Osteoblast (primary cell): ENCODE results near the gene RASSF5. TPM values are rescaled to one million over a fixed set of nuclear protein-coding genes. Genes with fewer than 3 reads are reported as not detected.

Source experiments
- DNase-seq: peaks from one replicate; pipeline ENCODE4 v3.0.0; 2011; ENCODE audit warnings: low spot score, mixed read lengths; ENCODE audit not compliant: insufficient read length; ENCODE audit errors: missing footprints
- H2AFZ ChIP-seq: 2 replicates; pipeline ENCODE4 v1.6.0; 2011; ENCODE audit warnings: mild to moderate bottlenecking, low read length
- H3K27ac ChIP-seq: 2 replicates; pipeline ENCODE4 v1.5.1; 2011; ENCODE audit warnings: mild to moderate bottlenecking, low read depth, low read length, moderate library complexity
- H3K27me3 ChIP-seq: 2 replicates; pipeline ENCODE4 v1.6.0; 2012; ENCODE audit warnings: mild to moderate bottlenecking, control low read depth, inconsistent platforms, low read length, moderate library complexity; ENCODE audit not compliant: insufficient read depth
- H3K36me3 ChIP-seq: 2 replicates; pipeline ENCODE4 v1.5.1; 2011; ENCODE audit warnings: mild to moderate bottlenecking, low read length, control low read depth, moderate library complexity; ENCODE audit not compliant: insufficient read depth
- H3K4me1 ChIP-seq: 2 replicates; pipeline ENCODE4 v1.5.1; 2011; ENCODE audit warnings: mild to moderate bottlenecking, low read length, control low read depth, moderate library complexity; ENCODE audit not compliant: insufficient read depth
- H3K4me2 ChIP-seq: 2 replicates; pipeline ENCODE4 v1.6.0; 2011; ENCODE audit warnings: mild to moderate bottlenecking, low read length; ENCODE audit not compliant: insufficient read depth
- H3K4me3 ChIP-seq: fragments of 200-600 bp; sonication (generic); 3 replicates; pipeline ENCODE4 v1.5.1; 2012; ENCODE audit warnings: mild to moderate bottlenecking, low read length, inconsistent platforms; ENCODE audit not compliant: insufficient read depth
- H3K79me2 ChIP-seq: 2 replicates; pipeline ENCODE4 v1.6.0; 2012; ENCODE audit warnings: mild to moderate bottlenecking, low read length, control low read depth, inconsistent platforms; ENCODE audit not compliant: insufficient read depth
- H3K9me3 ChIP-seq: 2 replicates; pipeline ENCODE4 v1.5.1; 2011; ENCODE audit warnings: low read depth, low read length, control low read depth
- H4K20me1 ChIP-seq: 2 replicates; pipeline ENCODE4 v1.6.0; 2012; ENCODE audit warnings: mild to moderate bottlenecking, low read length, control low read depth; ENCODE audit not compliant: insufficient read depth
- CTCF ChIP-seq: IDR thresholded peaks from 2 replicates; pipeline ENCODE4 v1.5.1; 2011; ENCODE audit warnings: mild to moderate bottlenecking, low read depth, low read length, moderate library complexity; ENCODE audit errors: extremely low read depth
- total RNA-seq: library from RNA; depleted of rRNA; stranded (reverse); fragments of >200 nt; gene quantifications from 2 replicates; pipeline ENCODE4 v1.2.3, GENCODE V29; 2012

The RASSF5 gene
- total RNA-seq, 1 donor, result 0.72 TPM

GRCh38 chr1:206469411-206469932, 37.9 kb upstream of the RASSF5 start:
- no peak for TF ChIP-seq CTCF
- Histone ChIP-seq H3K27ac (peak overlapping the region; percentile 87), H3K9me3 (no peaks in the 10 kb centered on the region), H3K36me3 (peaks cover 10% of the 10 kb centered on the region), H3K27me3 (no peaks in the 10 kb centered on the region), H3K4me3 (peak overlapping the region; percentile 95), H2AFZ (peak overlapping the region; percentile 88), H3K4me1 (peaks cover 41% of the 10 kb centered on the region), H3K79me2 (peaks cover 11% of the 10 kb centered on the region), H4K20me1 (peaks cover 4% of the 10 kb centered on the region), H3K4me2 (peak overlapping the region; percentile 93)
- no peak for DNase-seq

DNA sequence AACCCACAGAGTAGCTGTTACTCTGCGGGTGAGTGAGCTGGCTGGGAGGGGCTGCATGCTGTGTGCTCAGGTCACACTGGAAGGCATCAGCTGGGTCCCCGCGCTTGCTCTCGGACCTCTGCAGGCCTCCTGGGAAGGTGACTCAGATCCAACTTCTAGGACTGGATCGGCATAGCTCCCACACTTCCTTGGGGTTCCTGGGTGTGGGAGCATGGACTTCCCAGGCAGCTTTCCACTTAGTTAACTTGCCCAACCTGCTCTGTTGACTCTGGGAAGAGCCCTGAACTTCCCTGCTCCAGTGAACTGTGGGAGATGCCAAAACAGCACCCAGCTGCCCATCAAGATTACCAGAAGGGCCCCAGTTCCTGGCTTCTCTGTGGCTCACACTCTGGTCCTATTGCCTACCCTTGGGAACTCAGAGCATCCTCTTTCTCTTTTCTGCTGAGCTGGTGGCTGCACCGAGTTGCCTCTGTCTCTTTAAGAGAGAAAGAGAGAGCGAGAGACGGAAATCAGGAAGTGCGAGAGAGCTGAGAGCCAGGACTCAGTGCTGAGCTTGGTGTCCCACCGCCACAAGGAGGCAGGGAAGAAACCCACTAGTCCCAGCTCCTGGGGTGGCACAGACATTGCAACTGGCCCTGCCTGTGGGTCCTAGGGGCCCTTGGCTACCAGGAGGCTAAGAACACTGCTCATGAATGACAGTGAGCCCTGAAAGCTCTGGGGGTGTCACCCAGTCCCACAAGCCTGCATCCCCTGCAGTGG, 37.2 kb upstream of the RASSF5 start, which contains the start of gene IKBKE:
Gene IKBKE, plus strand, starts transcription at position 544 of the 759 bp plus-strand sequence. CDS start 2,752 bp downstream, outside the sequence.
- no peaks in the 10 kb centered on the region for H3K9me3 ChIP-seq
- DNase-seq, result peak; percentile 95
- peaks cover 35% of the 10 kb centered on the region for H3K4me1 ChIP-seq
- peak within 1 kb of the TSS; percentile 87 for H3K27ac ChIP-seq
- peaks cover 4% of the 10 kb centered on the region for H4K20me1 ChIP-seq
- H3K27me3 ChIP-seq, result no peaks in the 10 kb centered on the region
- peak; percentile 20 for TF ChIP-seq CTCF
- H3K36me3 ChIP-seq, result peaks cover 16% of the 10 kb centered on the region
- H3K79me2 ChIP-seq, result peaks cover 11% of the 10 kb centered on the region
- H3K4me3 ChIP-seq, result peak within 1 kb of the TSS; percentile 95
- H3K4me2 ChIP-seq, result peak within 1 kb of the TSS; percentile 93
- peak within 1 kb of the TSS; percentile 88 for H2AFZ ChIP-seq

GRCh38 chr1:206470692-206471414, 36.5 kb upstream of the RASSF5 start:
- Histone ChIP-seq H2AFZ (peak overlapping the region; percentile 88), H4K20me1 (peaks cover 4% of the 10 kb centered on the region), H3K36me3 (peaks cover 16% of the 10 kb centered on the region), H3K4me2 (peak overlapping the region; percentile 93), H3K4me1 (peaks cover 32% of the 10 kb centered on the region), H3K27ac (peak overlapping the region; percentile 87), H3K9me3 (no peaks in the 10 kb centered on the region), H3K79me2 (peaks cover 11% of the 10 kb centered on the region), H3K27me3 (no peaks in the 10 kb centered on the region), H3K4me3 (peak overlapping the region; percentile 95)
- TF ChIP-seq CTCF, result no peak
- peak; percentile 95 for DNase-seq
